HG03469 (cell line): ENCODE data around the gene ARCN1.
"Not testable (repeated sequence)": the region's sequence is repeated elsewhere in the genome, so short reads cannot be mapped to it uniquely, and the experiment has no call there.

Experiments used
- ATAC-seq: cut with Tn5 transposase; IDR thresholded peaks from one replicate; pipeline ENCODE4 v1.9.1; 2021; ENCODE audit warnings: mild to moderate bottlenecking, moderate library complexity, moderate number of reproducible peaks; ENCODE audit not compliant: unreplicated experiment

Gene ARCN1

DNA sequence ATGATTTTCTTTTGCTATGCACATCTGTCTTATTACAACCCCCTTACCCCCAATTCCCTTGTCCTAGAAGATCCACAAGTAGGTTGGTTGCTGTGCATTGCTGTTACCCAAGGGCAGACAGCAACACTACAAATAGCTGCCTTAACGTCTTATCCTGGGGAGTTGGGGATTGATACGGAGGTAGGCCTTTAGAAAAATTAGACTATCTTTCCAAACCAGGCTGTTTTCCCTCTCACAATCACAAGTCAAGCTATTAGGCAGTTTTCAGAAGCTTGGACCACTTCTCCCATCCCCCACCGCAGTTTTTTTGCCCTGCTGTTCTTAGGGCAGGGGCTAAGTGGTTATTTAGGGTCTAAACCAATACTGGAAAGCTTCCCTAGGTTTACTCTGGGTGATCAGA is 32.4 kb downstream of the ARCN1 start:
- no peak for ATAC-seq

DNA sequence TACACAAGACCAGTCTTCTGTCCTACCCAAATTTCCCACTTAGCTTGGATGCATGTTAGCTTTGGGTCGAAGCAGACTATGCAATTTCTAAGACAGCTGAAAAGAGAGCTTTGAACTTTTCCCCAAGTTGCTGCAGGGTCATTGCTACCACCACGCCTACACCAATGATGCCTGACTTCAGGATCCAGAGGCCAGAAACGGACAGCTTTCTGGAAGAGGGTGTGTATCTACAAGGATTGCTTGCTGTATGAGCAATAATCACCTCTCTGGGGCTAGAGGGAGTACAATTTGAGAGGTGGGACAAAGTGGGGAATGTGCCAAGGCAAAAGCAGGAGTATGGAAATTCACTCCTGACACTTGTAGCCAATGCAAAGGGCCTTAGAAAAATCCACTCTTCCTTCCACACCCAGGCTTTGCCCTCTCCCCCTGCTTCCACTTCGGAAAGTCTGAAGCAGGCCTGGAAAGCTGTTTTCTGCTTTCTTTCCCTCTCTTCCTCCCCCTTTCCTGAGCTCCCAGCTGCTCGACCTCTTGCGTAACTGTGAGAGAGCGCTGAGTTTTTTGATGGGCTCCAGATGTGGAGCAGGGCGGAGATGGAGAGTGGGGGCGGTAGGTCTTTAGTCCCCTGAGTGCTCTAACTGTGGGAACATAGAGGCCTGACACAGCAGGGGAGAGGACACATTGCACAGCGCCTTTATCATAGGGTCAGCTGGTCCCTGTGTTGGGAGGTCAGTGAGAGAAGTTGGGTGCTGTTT is 33.1 kb downstream of the ARCN1 start:
- ATAC-seq, result no peak

DNA sequence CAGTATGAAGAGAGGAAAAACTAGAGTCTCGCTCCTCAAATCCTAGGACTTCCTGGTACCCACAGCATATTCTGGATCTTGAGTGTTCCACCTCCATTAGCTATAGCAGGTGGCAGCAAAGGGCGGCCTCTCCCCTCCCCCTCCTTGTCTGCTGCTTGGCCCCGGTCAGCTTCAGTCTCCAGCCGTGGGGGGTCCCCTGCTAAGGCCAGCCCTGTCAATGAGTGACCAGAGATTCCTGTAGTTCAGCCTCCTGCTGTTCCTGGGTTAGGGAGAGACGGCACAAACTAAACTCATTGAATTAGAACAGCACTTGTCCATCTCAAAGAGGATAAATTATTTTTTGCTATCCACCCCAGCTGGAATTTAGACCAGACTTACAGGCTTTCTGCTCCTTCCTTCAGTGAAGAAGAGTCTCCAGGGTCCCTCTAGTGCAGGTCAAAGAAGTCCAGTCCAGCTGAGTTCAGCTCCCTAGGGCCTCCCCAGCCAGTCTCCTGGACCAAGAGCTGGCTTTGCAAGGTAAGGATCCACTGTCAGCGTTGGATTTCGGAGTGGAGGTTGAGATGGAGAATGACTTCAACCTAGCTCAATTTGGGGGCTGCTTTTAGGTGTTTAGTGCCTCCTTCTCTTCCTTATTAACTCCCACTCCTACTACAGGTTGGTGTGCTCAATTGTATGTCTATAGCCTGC is 34.1 kb downstream of the ARCN1 start:
- no peak for ATAC-seq

DNA sequence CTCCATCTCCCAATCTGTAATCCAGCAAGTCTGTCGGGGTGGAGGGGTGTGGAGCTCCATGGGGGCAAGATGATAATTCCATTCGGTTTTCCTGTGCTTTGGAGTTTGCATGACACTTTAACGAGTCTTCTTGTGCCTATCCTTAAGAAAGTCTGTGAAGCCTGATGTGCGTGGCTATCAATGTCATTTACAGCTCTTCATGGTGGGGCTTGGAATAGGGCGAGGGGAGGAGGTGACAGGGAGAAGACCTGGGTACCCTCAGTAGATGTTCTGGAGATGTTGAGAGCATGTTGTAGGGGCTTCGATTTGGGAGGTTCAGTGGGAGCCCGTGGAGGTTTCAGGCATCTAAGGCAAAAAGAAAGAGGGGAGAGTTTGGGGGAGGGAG is 34.6 kb downstream of the ARCN1 start:
- no peak for ATAC-seq

DNA sequence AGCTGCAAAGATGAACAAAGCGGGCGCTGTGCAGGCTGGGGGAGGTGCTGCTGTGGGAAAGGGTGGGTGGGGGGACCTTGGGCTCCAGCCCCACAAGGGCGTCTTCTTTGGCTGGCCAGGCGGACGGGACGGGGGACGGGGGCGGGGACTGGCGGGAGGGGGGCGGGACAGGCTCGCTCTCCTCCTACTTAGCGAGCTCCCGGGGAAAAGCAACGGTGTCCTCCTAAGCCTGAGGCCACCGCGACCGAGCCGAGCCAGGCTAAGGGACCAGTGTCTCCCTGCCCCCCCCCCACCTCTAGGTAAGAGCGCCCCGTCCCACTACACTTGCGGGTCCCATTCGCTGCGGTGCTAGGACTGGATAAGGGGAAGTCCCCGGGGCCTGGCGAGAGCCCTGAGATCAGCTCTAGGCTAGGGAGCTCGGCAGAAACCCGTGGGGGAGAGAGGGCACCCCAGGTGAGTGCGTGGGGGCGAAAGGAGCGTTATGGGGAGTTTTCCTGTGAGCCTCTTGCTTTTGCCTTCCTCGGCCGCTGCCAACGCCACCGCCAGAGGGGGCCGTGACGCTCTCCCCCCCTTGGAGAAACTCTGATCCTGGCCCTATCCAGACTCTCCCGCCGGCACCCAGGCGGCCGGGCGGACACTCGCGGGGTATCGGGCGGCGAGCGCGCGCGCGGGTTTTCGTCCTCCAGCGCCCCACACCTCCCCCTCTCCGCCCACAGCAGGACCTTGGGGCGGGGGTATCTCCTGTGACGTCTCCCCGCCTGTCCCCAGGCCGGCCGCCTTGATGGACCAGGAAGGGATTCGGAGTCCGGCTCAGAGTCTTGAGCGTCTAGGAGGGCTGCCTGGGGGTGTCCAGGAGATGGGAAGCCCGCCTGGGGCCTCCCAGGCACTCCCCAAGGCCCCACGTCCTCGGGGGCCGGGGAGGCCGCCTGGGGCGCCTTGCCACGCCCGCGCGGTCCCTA is 35.5 kb downstream of the ARCN1 start, which contains the start of gene PHLDB1:
PHLDB1 (plus strand) TSS at position 215 of the 959 bp plus-strand sequence. CDS start 6,222 bp downstream, outside the sequence.
- ATAC-seq, result no peak

DNA sequence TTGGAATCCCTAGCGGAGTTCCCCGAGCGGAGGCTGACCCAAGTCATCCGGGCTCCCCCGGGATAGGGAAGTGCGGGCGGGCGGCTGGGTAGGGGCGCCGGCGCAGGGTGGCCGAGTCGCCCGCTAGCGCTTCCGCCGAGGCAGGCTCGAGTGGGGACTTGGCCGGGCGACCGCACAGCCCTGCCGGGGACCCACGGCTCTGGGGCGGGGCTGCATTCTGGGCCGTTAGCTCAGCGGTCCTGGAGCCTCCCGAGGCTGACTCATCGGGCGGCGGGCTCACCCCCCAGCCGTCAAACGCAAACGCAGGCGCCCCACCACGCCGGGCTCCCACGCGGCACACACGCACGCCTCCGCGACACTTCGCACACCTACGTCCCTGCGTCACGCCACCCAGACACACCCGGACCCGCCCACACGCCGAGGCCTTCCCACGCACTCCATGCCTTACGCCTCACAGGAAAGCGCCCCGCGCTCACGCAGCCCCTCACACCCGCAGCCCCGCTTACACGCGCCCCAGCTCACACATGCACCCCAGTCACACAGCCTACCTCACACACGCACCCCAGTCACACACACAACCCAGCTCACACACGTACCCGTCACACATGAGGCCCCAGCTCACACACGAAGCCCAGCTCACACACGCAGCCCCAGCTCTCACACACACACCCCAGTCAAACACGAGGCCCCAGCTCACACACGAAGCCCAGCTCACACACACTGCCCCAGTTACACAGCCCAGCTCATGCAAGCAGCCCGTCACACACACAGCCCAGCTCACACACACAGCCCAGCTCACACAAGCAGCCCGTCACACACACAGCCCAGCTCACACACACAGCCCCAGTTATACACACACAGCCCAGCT is 36.4 kb downstream of the ARCN1 start:
- no peak for ATAC-seq

DNA sequence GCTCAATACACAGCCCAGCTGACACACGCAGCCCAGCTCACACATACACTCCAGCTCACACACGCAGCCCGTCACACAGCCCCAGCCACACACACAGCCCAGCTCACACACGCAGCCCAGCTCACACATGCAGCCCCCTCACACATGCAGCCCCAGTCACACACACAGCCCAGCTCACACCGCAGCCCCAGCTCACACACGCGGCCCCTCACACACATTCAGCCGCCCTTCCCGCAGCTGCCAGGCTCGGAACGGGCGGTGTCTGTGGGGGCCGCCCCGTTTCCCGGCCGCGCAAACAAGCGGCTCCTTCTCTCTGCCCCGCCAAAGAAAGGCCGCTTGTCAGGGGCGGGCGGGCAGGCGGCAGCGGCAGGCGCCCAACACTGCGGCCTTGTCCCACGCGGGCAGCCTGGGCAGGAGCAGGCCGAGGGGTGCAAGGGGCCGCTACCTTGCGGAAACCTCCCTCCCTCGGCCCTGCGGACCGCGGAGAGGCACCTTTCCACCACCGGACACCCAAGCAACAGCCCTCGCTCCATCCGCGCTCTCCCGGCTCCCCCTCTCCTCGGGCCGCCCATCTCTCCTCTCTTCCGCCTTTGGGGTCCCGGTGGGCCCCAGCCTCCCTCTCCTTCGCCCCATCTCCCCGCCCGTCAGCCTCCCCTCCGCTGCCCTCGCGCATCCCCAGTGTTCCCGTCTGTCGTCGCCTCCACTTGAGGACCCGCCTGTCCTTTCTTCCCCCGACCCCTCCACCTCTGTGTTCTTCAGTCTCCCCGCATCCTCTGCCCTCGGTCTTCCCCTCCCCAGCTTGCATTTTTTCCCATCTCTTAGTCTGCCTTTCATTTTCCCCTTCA is 37.4 kb downstream of the ARCN1 start:
- no peak for ATAC-seq

DNA sequence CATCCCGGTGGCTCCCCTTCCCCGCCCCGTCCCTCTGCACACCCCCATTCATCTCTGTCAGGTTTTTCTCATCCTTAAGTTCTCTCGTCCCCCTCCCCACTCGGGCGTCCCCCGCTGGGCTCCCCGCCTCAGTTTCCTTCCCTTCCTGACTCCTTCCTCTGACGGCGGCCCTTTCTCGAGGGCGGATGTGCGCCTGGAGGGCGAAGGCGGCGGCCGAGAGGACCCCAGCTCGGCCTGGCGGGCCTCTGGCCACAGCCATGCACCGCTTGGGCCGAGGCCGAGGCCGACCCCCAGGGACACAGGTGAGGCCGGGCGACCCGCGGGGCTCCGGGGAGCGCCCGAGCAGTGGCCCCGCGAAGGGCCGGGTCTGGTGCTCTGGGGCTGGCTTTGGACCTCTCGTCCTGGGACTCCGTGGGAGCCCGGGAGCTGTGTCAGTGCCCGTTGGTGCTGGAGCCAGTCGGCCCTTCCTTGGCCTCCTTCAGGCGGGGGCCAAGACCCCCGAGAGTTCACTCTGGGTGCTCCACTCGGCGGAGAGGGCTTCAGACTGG is 38.1 kb downstream of the ARCN1 start:
- no peak for ATAC-seq

DNA sequence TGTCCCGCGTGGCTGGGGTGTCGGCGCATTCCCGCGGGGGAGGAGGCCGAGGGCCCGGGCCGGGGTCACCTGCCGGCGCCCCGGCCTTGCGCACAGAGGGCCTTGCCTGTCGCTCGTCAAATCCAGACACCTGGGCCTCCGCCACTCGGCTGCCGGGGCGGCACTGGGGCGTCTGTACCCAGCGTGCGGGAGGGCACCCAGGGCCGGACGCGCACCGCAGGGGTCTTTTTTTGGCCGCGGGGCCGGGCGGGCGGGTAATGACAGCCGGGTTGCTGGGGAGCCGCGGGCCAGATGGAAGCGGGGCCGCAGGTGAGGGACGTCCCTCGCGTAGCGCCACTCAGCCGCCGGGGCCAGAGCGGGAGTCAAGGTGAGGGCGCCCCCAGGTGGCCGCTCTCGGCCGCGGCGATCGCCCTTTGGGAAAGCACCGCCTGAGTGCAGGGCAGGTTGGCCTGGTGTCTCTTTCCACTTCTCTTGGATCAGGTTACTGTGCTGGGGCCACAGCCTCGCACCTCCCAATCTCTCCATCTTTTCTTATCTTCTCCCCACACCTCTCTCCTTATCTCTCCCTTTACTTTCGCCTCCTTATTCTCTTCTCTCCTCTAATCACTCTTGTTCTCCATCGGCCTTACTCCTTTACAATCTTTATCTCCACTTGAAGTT is 38.7 kb downstream of the ARCN1 start:
- ATAC-seq, result no peak

DNA sequence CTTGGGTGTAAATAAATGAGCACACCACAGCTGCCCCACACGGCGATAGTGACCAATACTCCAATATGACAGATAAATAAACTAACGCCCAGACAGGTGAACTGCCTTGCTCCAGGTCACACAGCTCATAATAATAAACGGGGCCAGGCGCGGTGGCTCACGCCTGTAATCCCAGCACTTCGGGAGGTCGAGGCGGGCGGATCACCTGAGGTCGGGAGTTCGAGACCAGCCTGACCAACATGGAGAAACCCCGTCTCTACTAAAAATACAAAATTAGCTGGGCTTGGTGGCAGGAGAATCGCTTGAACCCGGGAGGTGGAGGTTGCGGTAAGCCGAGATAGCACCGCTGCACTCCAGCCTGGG is 39.2 kb downstream of the ARCN1 start:
- not testable (repeated sequence) for ATAC-seq

DNA sequence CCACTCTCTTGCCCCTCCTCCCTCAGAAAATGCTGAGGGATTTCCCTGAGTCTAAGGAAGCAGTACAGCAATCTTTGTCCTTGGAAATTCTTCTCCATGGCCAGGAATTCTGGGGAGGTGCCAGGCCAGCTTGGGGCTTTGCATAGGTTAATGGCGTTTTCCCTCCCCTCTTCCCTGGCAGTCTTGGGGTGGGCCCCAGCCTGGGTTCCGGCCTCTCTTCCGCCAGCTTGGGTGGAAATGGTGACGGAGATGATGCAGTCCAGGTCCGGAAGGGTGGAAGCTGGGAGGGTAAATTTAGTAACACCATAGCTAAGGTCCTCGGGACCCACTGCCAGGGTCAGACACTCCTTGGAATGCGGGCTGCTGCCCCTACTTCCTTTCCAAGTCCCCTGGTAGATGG is 40.2 kb downstream of the ARCN1 start:
- no peak for ATAC-seq

DNA sequence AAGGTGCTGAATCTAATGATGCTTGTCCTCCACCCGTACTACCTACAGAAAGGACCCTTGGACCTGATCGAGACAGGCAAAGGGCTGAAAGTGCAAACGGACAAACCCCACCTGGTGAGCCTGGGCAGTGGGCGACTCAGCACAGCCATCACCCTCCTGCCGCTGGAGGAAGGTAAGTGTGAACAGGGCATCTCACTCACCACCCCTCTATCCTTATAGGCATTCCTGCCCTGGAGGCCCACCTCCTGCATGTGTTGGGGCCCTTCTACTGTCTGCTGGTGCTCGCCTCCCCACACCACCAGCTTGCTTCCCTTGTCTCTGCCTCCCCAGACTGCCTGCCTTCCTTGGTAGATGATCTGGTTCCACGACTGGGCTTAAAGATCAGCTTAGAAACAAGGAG is 42.3 kb downstream of the ARCN1 start:
- ATAC-seq, result no peak

DNA sequence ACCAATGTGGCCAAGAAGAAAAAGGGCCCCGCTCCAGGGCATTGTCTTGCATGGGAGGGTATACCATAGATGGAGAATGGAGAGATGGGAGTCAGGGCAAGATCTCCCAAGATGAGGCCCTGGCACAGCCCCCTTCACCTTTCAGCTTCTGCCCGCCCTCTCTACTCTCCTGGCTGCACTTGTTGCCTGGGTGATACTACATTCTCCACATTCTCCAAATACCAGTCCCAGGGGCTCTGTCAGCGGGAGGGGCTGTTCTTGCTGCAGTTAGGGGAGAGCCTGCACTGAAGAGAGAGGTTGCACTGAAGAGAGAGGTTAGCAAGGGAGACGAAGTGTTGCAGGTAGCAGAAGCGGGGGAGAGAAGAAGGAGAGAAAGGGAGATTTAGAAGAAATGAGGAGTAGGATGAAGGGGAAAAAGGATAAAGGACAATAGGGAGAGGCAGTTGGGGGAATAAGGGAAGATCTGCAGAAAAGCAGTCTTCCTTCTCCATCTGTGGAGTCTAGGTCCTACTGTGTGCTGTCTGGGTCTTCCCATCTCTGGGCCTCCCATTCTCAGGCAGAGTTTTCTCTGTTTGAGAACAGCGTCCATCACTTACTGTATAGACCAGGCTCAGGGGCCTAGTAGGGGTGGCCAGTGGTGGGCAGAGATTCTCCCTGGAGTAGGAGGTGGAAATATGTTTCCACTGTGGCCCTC is 43.2 kb downstream of the ARCN1 start:
- no peak for ATAC-seq

DNA sequence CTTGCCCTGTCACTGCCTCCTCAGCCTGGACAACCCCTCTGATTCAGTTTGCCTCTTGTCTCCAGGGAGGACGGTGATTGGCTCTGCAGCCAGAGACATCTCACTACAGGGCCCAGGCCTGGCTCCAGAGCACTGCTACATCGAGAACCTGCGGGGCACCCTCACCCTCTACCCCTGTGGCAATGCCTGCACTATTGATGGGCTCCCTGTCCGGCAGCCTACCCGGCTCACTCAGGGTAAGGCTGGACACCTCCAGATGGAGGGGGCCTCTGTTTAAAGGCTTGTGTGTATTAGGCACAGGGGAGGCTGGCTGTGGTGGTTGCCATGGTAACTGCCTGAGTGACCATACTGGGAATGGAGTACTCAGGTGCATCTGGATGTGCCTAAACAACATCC is 43.8 kb downstream of the ARCN1 start:
- ATAC-seq, result no peak

DNA sequence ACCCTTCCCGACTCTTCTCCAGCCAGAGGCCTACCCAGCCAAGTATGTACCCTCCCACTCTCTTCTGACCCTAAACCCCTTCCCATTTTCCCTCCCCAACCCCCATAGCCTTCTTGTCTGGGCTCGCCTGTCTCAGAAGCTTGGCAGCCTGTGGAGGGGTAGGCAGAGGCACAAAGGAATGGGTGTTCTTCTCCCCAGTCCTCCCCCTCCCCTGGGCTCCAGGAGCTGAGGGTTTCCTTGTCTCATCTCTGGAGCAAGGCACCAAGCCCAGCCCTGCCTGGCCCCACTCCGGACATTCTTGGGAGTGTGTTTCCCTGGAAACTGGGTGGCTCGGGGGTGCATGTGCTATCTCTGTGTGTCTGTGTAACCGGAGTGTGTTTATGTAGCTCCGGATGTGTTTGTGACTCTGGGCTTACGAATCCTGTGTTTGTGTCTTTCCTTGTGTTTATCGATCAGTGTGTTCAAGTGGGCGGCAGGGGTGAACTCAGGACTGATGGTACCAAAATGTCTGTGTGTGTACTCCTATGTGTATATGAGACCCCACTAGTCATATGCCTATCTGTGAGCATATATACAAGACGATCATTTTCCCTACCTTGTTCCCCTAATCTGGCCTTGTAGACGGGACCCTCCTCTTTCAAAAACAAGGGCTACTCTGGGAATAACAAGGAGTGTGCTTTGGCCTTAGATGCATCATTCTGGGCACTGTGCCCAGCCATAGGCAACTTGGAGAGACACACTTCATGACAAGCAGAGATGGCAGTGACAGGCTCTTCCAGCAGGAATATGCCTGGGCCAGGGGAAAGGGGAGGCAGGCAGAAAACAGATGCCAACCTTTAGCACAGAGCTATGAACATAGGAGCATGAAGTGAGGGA is 46.1 kb downstream of the ARCN1 start:
- ATAC-seq, result no peak

DNA sequence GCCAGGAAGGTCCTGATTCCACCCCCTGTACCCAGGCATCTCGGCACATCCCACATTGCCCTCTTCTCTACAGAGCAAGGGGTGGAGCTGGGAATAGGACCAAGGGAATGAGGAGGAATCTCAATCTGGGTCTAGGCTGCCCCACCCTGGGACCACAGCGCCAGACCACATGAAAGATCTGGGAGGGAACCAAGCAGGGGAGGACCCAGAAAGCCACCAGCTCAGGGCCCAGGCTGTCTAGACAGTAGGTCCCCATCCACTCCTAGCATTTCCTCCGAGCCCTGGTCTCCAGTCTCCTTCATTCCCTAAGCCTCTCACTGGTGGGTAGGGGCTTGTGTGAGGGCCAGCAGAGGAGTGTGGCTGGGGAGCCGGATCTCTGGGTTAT is 46.8 kb downstream of the ARCN1 start:
- no peak for ATAC-seq
